H1 (cell line): Measurements from ENCODE around the gene YWHAG. TPM values are rescaled to one million over a fixed set of nuclear protein-coding genes. Genes with fewer than 3 reads are reported as not detected.

Experiments
- CTCF ChIA-PET: fragments of 300-600 bp; sonication (Branson Sonifier 250); formaldehyde crosslinking; loops from one replicate; lab custom pipeline; 2021; ENCODE audit not compliant: partially characterized antibody; lab: Charles Lee
- POLR2A ChIA-PET: fragments of 300-600 bp; sonication (Branson Sonifier 250); formaldehyde crosslinking; loops from one replicate; lab custom pipeline; 2021; ENCODE audit warnings: inconsistent platforms; ENCODE audit not compliant: partially characterized antibody; lab: Charles Lee
- DNase-seq, 2 experiments: peaks; one replicate each; pipeline versions ENCODE4 v3.0.0 to v3.0.0-alpha.2; 2010 to 2022; ENCODE audit warnings: low spot score in 2 of 2, low read depth in 1 of 2, mixed read lengths in 1 of 2
- FAIRE-seq: peaks from 2 replicates; lab custom pipeline; 2011; peaks lifted over from hg19 to GRCh38; lab: Jason Lieb, UNC
- H2AFZ ChIP-seq: 2 replicates; pipeline ENCODE4 v1.8.1; 2012; ENCODE audit warnings: low read length, inconsistent platforms
- H2AK5ac ChIP-seq: 2 replicates; pipeline ENCODE4 v1.6.1; 2013; ENCODE audit warnings: low read depth, low read length
- H2BK120ac ChIP-seq: replicated peaks from 2 replicates; pipeline ENCODE3; 2013; ENCODE audit warnings: low read depth, low read length, inconsistent platforms
- H2BK12ac ChIP-seq: 2 replicates; pipeline ENCODE4 v1.6.1; 2013; ENCODE audit warnings: low read depth, low read length
- H2BK15ac ChIP-seq: 2 replicates; pipeline ENCODE4 v1.6.1; 2013; ENCODE audit warnings: low read length
- H2BK20ac ChIP-seq: 2 replicates; pipeline ENCODE4 v1.6.1; 2013; ENCODE audit warnings: low read length
- H2BK5ac ChIP-seq: 2 replicates; pipeline ENCODE4 v1.6.1; 2013; ENCODE audit warnings: low read depth, low read length
- H3K14ac ChIP-seq: 2 replicates; pipeline ENCODE4 v1.6.1; 2013; ENCODE audit warnings: inconsistent platforms; ENCODE audit not compliant: insufficient read length
- H3K18ac ChIP-seq: 2 replicates; pipeline ENCODE4 v1.6.1; 2013; ENCODE audit warnings: low read length; ENCODE audit errors: extremely low read depth
- H3K23ac ChIP-seq: 2 replicates; pipeline ENCODE4 v1.6.1; 2013; ENCODE audit warnings: inconsistent platforms; ENCODE audit not compliant: insufficient read length
- H3K23me2 ChIP-seq: 2 replicates; pipeline ENCODE4 v1.6.1; 2013; ENCODE audit warnings: low read depth, low read length
- H3K27ac ChIP-seq: 2 replicates; pipeline ENCODE4 v1.6.1; 2011; ENCODE audit warnings: low read depth, low read length, inconsistent platforms
- H3K27me3 ChIP-seq, 4 experiments: replicated peaks in 1 of 4; 1 replicate in 1 of 4; 2 replicates in 3 of 4; pipeline versions ENCODE4 v1.6.1 to v1.8.1; 2011 to 2013; ENCODE audit warnings: low read length in 3 of 4, mild to moderate bottlenecking in 3 of 4, inconsistent platforms in 2 of 4, mixed read lengths in 2 of 4, moderate library complexity in 1 of 4; ENCODE audit not compliant: control insufficient read depth in 3 of 4, insufficient read depth in 3 of 4; ENCODE audit errors: extremely low read depth in 1 of 4
- H3K36me3 ChIP-seq, 4 experiments: 2 replicates each; pipeline versions ENCODE4 v1.6.1 to v1.8.1; 2011 to 2013; ENCODE audit warnings: mild to moderate bottlenecking in 4 of 4, low read length in 3 of 4, moderate library complexity in 2 of 4, control low read depth in 1 of 4, inconsistent platforms in 1 of 4; ENCODE audit not compliant: insufficient read depth in 4 of 4, control insufficient read depth in 2 of 4
- H3K4ac ChIP-seq: replicated peaks from 2 replicates; pipeline ENCODE3; 2013; ENCODE audit warnings: low read length, low read depth, mixed read lengths, inconsistent platforms; ENCODE audit not compliant: insufficient read length
- H3K4me1 ChIP-seq, 4 experiments: replicated peaks in 1 of 4; 1 replicate in 1 of 4; 2 replicates in 3 of 4; pipeline versions ENCODE4 v1.6.1 to v1.8.1; 2011 to 2013; ENCODE audit warnings: low read length in 3 of 4, inconsistent platforms in 2 of 4, mixed read lengths in 1 of 4; ENCODE audit not compliant: insufficient read depth in 4 of 4, control insufficient read depth in 3 of 4
- H3K4me2 ChIP-seq, 2 experiments: 2 replicates each; pipeline versions ENCODE4 v1.6.1 to v1.8.1; 2011 to 2013; ENCODE audit warnings: low read depth in 2 of 2, low read length in 2 of 2, control low read depth in 1 of 2, inconsistent platforms in 1 of 2, mild to moderate bottlenecking in 1 of 2; ENCODE audit not compliant: insufficient read depth in 1 of 2
- H3K4me3 ChIP-seq, 4 experiments: fragments of 200-600, 300-600 bp in 1 of 4; sonication (generic), shearing (Covaris generic), sonication (Bioruptor Twin) in 1 of 4; 2 replicates each; pipeline versions ENCODE4 v1.5.1 to v1.8.1; 2011 to 2016; ENCODE audit warnings: low read length in 4 of 4, low read depth in 3 of 4, control low read depth in 2 of 4, inconsistent platforms in 2 of 4, mild to moderate bottlenecking in 2 of 4, mixed read lengths in 1 of 4, moderate library complexity in 1 of 4; ENCODE audit not compliant: insufficient read depth in 2 of 4; ENCODE audit errors: extremely low read depth in 1 of 4
- H3K56ac ChIP-seq: replicated peaks from 2 replicates; pipeline ENCODE3; 2013; ENCODE audit warnings: low read depth, mild to moderate bottlenecking, mixed read lengths, low read length, inconsistent platforms; ENCODE audit not compliant: insufficient read length
- H3K79me1 ChIP-seq: 2 replicates; pipeline ENCODE4 v1.6.1; 2013; ENCODE audit warnings: low read depth, low read length, control low read depth
- H3K79me2 ChIP-seq, 2 experiments: 2 replicates each; pipeline versions ENCODE4 v1.6.1 to v1.8.1; 2012 to 2013; ENCODE audit warnings: low read length in 2 of 2, mild to moderate bottlenecking in 2 of 2, inconsistent platforms in 1 of 2; ENCODE audit not compliant: insufficient read depth in 2 of 2, control insufficient read depth in 1 of 2
- H3K9ac ChIP-seq, 4 experiments: replicated peaks in 1 of 4; 1 replicate in 1 of 4; 2 replicates in 3 of 4; pipeline versions ENCODE4 v1.6.1 to v1.8.1; 2011 to 2013; ENCODE audit warnings: low read depth in 3 of 4, low read length in 3 of 4, control low read depth in 2 of 4, mild to moderate bottlenecking in 2 of 4, moderate library complexity in 2 of 4, inconsistent platforms in 1 of 4; ENCODE audit errors: extremely low read depth in 1 of 4
- H3K9me3 ChIP-seq, 2 experiments: 2 replicates each; pipeline versions ENCODE4 v1.6.1 to v1.8.1; 2012 to 2013; ENCODE audit warnings: mild to moderate bottlenecking in 2 of 2, moderate library complexity in 2 of 2, control low read depth in 1 of 2, inconsistent platforms in 1 of 2, low read depth in 1 of 2, low read length in 1 of 2, mixed read lengths in 1 of 2; ENCODE audit not compliant: insufficient read depth in 2 of 2
- H4K20me1 ChIP-seq, 2 experiments: replicated peaks in 1 of 2; 2 replicates each; pipeline versions ENCODE3 to v1.8.1; 2011 to 2013; ENCODE audit warnings: inconsistent platforms in 2 of 2, low read length in 2 of 2, mild to moderate bottlenecking in 1 of 2; ENCODE audit not compliant: insufficient read depth in 2 of 2, control insufficient read depth in 1 of 2
- H4K5ac ChIP-seq: 2 replicates; pipeline ENCODE4 v1.6.1; 2013; ENCODE audit warnings: low read length, low read depth, mixed read lengths, inconsistent platforms; ENCODE audit not compliant: insufficient read length
- H4K8ac ChIP-seq: 2 replicates; pipeline ENCODE4 v1.8.0; 2013; ENCODE audit warnings: mild to moderate bottlenecking, moderate library complexity, low read length, inconsistent platforms; ENCODE audit not compliant: insufficient read depth; ENCODE audit errors: extremely low read depth
- H4K91ac ChIP-seq: replicated peaks from 2 replicates; pipeline ENCODE3; 2013; ENCODE audit warnings: low read length, mixed read lengths, inconsistent platforms; ENCODE audit not compliant: insufficient read length
- ATF2 ChIP-seq: IDR thresholded peaks from 2 replicates; pipeline ENCODE4 v1.6.1; 2012; ENCODE audit warnings: low read length, inconsistent platforms
- ATF3 ChIP-seq: IDR thresholded peaks from 2 replicates; pipeline ENCODE4 v1.6.1; 2011; ENCODE audit warnings: low read depth, mild to moderate bottlenecking, low read length; ENCODE audit not compliant: insufficient read depth
- CBX8 ChIP-seq: fragments of 300-800, 300-1000 bp; sonication (generic); IDR thresholded peaks from 2 replicates; pipeline ENCODE4 v1.7.1; 2016; ENCODE audit warnings: low read depth, low read length, borderline replicate concordance
- MAFK ChIP-seq: IDR thresholded peaks from 2 replicates; pipeline ENCODE4 v1.6.1; 2012; ENCODE audit warnings: low read depth, mild to moderate bottlenecking, improper control_type of control experiment, low read length
- NANOG ChIP-seq: IDR thresholded peaks from 2 replicates; pipeline ENCODE4 v1.6.1; 2011; ENCODE audit warnings: low read length, low read depth, mild to moderate bottlenecking, inconsistent platforms; ENCODE audit not compliant: insufficient read depth, poor library complexity, severe bottlenecking
- POLR2AphosphoS5 ChIP-seq: IDR thresholded peaks from 2 replicates; pipeline ENCODE4 v1.6.1; 2011; ENCODE audit warnings: low read depth, low read length
- RAD21 ChIP-seq, 2 experiments: IDR thresholded peaks in 1 of 2; conservative IDR thresholded peaks in 1 of 2; 2 replicates each; pipeline ENCODE4 v1.6.1; 2011; ENCODE audit warnings: low read depth in 2 of 2, low read length in 2 of 2, improper control_type of control experiment in 1 of 2, inconsistent platforms in 1 of 2, mild to moderate bottlenecking in 1 of 2, moderate library complexity in 1 of 2
- TBP ChIP-seq: IDR thresholded peaks from 2 replicates; pipeline ENCODE4 v1.6.1; 2011; ENCODE audit warnings: low read depth, low read length, improper control_type of control experiment
- WGBS, 2 experiments: shearing (Covaris generic) in 1 of 2; methylation state at CpG; one replicate each; pipeline versions ENCODE4 v1.1.6 to v1.1.7; 2013 to 2015; ENCODE audit warnings: low lambda C conversion rate in 2 of 2, mixed read lengths in 2 of 2, inconsistent platforms in 1 of 2, low coverage in 1 of 2, missing lambda C conversion rate in 1 of 2; ENCODE audit not compliant: insufficient replicate concordance in 2 of 2, insufficient coverage in 1 of 2, insufficient read length in 1 of 2; ENCODE audit errors: extremely low coverage in 1 of 2, missing lambda C conversion rate in 1 of 2; 5-methylcytosine and 5-hydroxymethylcytosine counted together
- polyA plus RNA-seq, 7 experiments: library from polyadenylated mRNA; depleted of rRNA in 3 of 7; stranded (reverse) in 5 of 7; unstranded in 2 of 7; fragments of >200 nt in 5 of 7; fragments of 200-250 nt in 2 of 7; gene quantifications; 1 replicate in 5 of 7; 2 replicates in 1 of 7; 4 replicates in 1 of 7; pipeline versions ENCODE4 v1.2.1 to v1.2.3, GENCODE V29; 2011 to 2013; ENCODE audit warnings: missing spikeins in 2 of 7, mixed read lengths in 2 of 7
- total RNA-seq: library from RNA; stranded (reverse); fragmentation: NEBNext Ultra II Directional; extraction: Animal tissue kit (Norgen Biotek cat#: 25700); gene quantifications from 2 replicates; pipeline ENCODE4 v1.2.1, GENCODE V29; 2021

YWHAG gene
- total and polyA plus RNA-seq, 2 of the 8 experiments (the other 6 are each of a cell fraction or from before 2014, with no cell fraction given) = 57.2 to 241 TPM

- Histone ChIP-seq H4K8ac (no peak overlapping the region), H3K4me2 (no peak overlapping the region)
- POLR2A ChIA-PET = interaction anchor here (1.3 kb wide), 1 partner anchor 9 kb away, joined by 8 read pairs; no protein-coding TSS in a partner anchor
Observed at GRCh38 chr7:76346778-76347177, 12.0 kb downstream of the YWHAG start.

More at GRCh38 chr7:76346778-76347177, 12.0 kb downstream of the YWHAG start:
- Histone ChIP-seq H3K4me3 (no peak overlapping the region), H2BK12ac (no peak overlapping the region), H3K18ac (no peak overlapping the region), H3K23ac (no peak overlapping the region), H3K14ac (no peak overlapping the region), H3K4me1 (0 out of 7 replicates have a peak, but pooled peaks cover 0 to 2% (median 0%) of the 10 kb centered on the region in 4 experiments), H2BK5ac (no peak overlapping the region), H3K79me1 (peaks cover 16% of the 10 kb centered on the region), H3K9ac (no peak overlapping the region), H2BK120ac (no peak overlapping the region), H3K27ac (no peak overlapping the region), H4K20me1 (peaks cover 40 to 48% of the 10 kb centered on the region in 2 experiments), H2AFZ (no peak overlapping the region), H3K4ac (no peak overlapping the region), H3K56ac (no peak overlapping the region), H3K79me2 (peaks cover 55 to 99% of the 10 kb centered on the region in 2 experiments), H3K23me2 (no peaks in the 10 kb centered on the region), H2BK20ac (no peak overlapping the region), H3K9me3 (no peaks in the 10 kb centered on the region), H2BK15ac (no peak overlapping the region), H4K5ac (no peak overlapping the region), H3K36me3 (peaks cover 18 to 75% (median 59%) of the 10 kb centered on the region in 4 experiments), H4K91ac (no peak overlapping the region), H2AK5ac (no peak overlapping the region), H3K27me3 (no peaks in the 10 kb centered on the region)
- 94% methylated on average over 8 of the region's 8 CpGs; no CpG with 5 or more reads in 1 of the 2 experiments for WGBS, 2 experiments
- TF ChIP-seq RAD21 (IDR thresholded peaks at IDR 0.05 in 1 of 2, conservative IDR thresholded peaks at IDR 0.05 in 1 of 2; ENCODE audit: low read depth in 2 of 2, low read length in 2 of 2) (no peak), POLR2AphosphoS5 (no peak), ATF3 (no peak), MAFK (no peak), NANOG (no peak), TBP (no peak), ATF2 (no peak), CBX8 (no peak)
- CTCF ChIA-PET = interaction anchor here (0.9 kb wide), 1 partner anchor 14 kb away, joined by 3 read pairs; no protein-coding TSS in a partner anchor
- FAIRE-seq (no peak), DNase-seq (no peak)
